ENCODE data around the gene LCN15.

Gene LCN15

DNA sequence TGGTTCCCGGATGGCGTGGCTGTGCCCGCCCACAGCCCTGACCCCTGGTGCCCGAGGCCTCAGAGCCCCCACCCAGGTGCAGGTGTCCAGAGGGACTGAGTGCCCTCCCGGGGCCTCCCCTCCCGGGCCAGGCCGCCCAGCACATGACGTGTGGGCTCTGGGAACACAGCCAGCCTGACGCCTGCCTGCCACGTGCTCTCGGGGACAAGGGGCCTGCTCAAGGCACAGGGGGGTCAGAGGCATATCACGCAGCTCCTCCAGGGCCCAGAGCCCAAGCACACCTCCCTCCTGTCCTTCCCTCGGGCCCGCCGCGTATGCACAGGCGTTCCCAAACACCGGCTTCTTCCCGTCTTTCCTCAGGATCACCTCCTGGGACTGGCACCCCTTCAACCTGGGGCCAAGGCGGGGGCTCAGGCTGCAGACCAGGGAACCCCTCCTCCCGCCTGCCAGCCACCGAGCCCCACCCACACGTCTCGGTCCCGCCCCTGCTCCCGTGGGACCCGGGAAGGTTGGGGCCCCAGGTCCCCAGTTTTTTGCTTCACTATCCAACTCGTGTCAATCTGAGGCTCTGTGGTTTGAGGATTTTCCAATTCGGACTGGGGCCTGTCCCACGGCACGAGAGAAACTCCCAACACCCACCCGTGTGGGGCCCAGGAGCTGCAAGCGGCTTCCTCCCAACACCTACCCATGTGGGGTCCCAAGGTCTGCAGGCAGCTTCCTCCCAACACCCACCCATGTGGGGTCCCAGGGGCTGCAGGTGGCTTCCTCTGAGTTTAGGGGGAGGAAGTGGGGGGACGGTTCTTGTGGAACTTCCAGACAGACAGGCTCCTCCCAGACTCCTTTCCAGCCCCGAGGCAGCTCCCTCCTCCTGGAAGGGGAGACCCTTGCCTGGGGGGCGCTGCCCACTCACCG lies 23.1 kb downstream of the LCN15 start:
- no peak for DNase-seq (ENCODE audit: low read depth, low spot score)

DNA sequence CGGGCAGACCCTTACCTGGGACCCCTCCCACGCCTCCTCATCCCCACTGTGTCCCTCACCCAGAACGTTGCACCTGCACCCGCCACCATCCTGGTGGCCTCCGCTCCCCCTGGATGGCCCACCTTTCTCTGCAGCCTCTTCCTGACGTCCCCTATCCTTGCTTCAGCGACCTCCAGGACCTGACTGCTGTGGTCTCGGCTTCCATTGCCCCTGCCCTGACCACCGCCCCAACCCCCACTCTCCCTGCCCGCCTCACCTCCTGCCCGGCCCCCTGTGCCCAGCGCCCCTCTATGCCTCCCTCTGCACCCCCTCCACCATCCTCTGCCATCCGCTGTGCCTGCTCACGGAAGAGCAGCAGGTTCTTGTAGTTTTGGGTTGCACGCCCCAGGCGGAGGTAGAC lies 23.8 kb downstream of the LCN15 start:
- no peak for DNase-seq (ENCODE audit: low read depth, low spot score)

DNA sequence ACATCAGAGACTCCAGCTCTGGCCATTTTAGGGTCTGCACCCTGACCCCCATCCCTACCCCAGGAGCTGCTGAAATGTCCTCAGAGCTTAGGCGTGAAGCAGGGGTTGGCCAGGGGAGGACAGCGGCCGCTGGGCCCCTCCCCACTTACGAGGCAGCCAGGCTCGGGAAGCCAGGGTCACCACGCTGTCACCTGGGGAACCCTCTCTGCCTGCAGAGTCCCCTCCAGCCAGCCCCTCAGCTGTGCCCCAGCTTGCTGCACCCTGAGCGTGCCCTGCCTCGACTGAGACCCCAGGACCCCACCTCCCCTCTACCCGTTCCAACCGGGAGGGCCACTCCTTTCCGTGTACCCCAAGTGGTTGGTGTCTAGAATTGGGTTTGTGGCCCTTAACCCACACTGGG lies 24.2 kb downstream of the LCN15 start:
- no peak for DNase-seq (ENCODE audit: low read depth, low spot score)

DNA sequence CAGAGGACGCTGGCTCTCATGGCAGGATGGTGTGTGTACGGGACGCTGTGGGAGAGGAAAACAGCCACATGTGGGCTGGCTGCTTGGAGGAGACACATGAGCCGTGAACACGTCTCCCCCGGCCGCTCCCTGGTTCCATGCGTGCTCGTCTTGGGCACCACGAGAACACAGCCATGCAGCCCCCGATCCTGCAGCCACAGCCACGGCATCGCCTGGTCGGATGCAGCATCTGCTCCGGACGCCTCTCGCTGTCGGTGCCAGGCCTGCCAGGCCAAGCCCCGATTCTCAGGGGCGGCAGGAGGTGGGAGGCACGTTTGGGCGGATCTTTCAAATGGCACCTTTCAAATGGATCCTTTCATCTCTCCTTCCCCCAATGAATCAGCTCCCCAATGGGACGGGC lies 24.8 kb downstream of the LCN15 start:
- DNase-seq (ENCODE audit: low read depth, low spot score), result no peak

DNA sequence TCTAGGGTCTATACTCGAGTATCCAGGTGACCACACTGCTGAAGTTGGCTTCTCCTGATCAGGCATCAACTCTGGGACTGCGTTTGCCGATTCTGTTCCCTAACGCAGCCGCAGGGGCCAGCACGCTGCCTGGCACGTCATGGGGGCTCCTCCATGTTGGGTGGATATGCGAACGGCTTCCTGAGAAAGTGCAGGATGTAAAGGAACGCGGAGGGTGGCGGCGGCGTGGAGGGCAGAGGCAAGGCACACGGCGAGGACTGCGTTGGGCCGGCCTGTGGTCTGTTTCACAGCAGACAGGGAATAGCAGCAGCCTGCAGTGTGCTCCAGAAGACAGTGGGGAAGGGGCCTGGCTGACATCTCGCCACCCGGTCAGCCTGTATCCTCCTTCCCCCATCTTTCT lies 25.4 kb downstream of the LCN15 start:
- no peak for DNase-seq (ENCODE audit: low read depth, low spot score)

DNA sequence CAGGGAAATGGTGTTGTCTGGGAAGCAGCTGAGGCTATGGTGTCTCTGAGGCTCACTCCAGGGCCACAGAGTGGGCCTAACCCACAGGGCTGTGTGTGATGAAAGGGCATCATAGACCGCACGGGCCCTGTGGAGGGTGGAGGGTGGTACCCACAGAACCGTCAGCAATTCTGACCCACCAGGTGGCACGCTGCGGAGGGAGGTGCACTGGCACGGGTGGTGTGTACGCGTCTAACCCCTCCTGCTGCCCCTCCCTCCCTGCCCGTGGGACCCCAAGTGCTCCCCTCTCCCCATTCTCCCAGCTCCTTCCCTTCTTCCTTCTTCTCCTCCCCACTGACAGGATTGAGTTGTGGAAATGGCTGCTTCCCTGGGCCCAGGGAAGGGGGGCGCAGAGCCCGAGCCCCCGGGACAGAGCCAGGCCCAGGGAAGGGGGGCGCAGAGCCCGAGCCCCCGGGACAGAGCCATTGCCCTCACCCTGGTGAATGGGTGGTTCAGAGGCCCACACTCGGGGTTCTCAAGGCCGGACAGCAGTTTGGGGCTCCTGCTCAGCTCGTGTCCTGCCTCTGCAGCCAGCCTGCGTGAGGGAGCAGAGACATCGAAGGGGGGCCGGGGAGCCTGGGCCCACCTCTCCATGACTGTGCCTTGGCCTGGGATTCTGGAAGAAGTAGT lies 28.4 kb downstream of the LCN15 start:
- DNase-seq (ENCODE audit: low read depth, low spot score), result no peak

DNA sequence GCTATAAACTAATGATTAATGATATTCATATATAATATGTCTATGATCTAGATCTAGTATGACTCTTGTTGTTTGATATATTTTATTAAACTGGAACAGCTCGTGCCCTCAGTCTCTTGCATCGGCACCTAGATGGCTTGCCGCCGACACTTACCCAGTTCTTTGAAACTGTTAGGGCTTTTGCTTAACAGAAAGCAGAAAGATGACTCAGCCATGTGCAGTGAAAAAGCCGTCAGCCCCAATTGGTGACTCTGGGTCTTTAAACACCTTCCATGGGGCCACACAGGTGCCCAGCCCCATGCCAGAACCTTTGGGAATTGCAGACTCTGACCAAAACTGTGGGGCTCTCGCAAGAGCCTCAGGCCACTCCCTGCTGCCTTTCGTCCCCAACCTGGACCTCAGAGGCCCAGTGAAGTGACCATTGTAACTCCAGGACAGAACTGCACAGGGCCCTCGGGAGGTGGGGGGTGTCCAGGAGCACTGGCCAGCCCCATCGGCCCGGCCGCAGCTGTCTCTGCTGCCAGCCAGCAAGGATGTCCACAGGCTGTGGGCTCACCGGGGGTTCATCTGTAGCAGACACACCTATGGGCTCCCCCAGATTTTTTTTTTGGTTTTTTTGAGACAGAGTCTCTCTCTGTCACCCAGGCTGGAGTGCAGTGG lies 29.4 kb downstream of the LCN15 start:
- DNase-seq (ENCODE audit: low read depth, low spot score), result no peak

DNA sequence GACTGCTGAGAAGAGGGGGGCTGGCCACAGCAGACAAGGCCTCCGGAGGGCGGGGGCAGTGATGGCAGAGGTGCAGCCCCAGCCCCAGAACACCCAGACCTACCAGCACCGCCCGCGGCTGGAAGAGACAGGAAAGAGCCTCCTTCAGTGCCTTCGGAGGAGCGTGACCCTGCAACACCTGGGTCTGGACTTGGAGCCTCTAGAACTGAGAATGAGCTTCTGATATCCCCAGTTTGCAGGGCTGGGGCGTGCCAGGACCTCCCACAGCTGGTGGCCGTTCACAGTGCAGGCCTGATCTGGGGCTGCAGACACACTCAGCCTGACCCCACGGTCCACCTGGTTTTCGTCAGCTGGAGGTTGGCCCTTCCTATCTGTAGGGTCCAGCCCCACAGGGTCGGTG lies 30.7 kb downstream of the LCN15 start:
- no peak for DNase-seq (ENCODE audit: low read depth, low spot score)

DNA sequence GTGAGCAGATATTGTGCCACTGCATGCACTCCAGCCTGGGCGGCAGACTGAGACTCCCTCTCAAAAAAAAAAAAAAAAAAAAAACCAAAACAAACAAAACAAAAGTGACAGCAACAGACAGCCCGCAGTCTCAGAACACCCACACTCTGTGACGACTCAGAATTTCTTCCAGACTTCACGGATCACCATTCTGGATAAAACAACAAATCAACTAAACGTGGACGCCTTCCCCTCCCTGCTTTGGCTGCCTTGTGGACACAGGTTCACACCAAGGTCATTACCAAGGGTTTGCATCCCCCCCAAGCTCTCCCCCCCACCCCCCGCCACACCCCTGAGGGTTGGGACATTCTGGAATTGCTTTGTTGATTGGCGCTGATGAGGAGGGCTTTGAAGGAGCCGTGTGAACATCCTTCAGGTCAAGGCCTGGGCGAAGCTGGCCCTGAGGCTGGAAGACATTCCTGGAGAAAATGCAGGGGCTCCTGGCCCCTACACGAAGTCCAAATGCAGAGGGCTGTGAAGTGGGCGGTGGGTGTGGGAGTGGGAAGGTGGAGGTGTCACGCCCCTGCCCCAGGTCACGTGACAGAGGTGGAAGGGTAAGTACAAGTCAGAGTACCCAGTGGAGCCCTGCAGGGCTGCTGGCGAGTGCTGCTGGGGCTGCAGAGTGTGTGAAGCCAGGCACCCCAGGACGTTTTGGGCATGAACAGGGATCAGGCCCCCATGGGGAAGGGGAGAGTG lies 31.7 kb downstream of the LCN15 start:
- no peak for DNase-seq (ENCODE audit: low read depth, low spot score)

DNA sequence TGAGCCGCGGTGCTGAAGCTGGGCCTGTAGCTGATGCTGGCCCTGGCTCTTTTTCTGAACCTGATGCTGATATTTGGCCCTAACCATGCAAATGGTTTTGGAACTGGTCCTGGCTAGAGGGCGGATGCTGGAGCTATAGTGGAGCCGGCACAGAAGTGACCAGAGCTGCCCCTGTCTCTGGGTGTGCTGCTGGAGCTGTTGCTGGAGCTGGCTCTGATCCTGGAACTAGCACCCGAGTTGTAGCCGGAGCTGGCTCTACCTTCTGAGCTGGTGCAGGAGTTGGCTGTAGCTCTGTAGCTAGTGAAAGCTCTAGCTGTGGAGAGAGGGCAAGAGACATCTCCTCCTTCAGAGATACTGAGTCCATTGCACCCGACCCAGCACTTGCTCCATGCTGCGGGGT lies 34.4 kb downstream of the LCN15 start:
- DNase-seq (ENCODE audit: low read depth, low spot score), result no peak

DNA sequence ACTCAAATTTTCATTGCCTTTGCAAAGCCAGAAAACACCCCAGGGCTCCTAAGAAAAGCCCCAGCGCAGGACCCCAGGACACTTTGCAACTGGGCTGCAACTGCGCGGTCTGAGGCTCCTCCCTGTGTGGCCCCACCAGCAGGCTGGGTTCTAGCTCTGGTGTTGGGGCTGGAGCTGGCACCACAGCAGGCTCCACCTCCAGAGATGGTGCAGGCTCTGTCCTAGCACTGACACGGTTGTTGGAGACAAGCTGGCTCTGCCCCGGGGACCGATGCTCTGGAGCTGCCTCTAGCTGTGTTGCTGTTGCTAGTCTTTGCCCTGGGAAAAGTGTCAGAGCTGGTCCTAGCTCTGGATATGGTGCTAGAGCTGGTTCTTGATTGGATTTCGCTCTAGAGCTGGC lies 35.2 kb downstream of the LCN15 start:
- DNase-seq (ENCODE audit: low read depth, low spot score), result no peak

DNA sequence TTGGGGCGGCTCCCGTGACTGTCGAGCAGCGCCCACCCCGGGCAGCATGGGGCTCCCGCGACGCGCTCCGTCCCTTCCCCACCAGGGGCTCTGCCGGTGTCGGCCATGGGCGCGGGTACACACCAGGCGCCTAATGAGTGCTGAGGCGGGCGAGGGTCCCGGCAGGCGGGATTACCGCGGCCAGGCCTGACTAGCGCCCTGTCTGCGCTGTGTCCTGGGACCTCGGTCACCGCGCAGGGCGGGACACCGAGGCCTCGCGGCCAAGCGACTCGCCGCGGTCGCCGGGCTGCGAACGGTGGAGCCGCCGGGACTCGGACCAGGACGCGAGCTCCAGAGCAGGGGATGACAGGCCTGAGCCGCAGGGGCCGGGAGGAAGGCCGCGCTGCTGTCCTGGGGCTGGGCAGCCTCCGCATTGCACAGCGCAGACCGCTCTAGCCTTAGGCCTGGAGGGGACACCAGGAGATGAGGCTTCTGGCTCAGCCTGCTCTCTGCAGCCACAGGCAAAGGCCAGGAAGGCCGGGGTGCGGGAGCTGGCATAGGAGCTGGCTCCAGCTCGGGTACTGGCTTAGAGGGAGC lies 35.7 kb downstream of the LCN15 start:
- DNase-seq (ENCODE audit: low read depth, low spot score), result no peak

DNA sequence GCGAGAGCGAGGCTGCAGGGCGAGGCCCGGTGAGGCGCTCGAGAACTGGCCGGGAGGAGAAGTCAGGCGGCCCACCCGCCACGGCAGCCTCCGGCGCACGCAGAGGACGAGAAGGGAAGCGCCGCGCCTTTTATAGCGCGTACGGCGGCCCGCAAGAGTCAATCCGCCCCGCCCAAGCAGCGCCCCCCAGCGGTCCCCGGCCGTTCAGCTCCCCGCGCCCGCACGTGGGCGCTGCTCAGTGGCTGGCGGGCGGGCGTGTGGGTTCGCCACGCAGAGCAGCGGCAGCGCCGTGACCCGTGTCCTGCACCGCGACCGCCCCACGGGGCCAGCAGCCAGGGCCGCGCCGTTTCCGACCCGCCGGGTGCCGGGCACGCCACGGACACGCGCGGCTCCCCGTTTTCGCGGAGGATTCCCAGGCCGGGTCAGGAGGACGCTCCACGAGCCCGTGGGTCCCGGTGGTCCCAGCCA lies 36.2 kb downstream of the LCN15 start:
- DNase-seq (ENCODE audit: low read depth, low spot score), result peak; percentile 44

DNA sequence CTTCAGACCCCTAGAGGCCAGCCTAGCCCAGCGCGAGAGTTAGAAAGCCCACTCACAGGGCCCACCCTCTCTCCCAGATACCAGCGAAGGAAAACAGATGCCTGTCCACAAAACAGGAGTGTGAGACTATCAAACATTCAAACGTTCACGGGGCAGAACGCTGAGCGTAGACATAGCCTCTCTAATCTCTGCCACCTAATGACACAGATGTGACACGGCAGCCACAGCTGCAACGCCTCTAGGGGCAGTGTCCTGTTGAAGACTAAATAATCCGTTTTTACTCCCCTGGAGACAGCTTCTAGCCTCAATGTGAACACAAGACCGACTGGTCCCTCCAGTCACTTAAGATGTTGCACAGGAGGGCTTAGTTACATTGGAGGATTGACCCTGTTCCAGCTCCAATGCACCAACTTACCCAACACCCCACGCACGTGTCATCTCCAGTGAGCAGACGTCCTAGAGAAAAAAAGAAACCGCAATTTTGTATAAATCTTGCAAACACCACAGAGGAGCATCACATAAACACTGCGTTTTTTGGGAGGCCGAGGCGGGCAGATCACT lies 37.6 kb downstream of the LCN15 start:
- no peak for DNase-seq (ENCODE audit: low read depth, low spot score)

DNA sequence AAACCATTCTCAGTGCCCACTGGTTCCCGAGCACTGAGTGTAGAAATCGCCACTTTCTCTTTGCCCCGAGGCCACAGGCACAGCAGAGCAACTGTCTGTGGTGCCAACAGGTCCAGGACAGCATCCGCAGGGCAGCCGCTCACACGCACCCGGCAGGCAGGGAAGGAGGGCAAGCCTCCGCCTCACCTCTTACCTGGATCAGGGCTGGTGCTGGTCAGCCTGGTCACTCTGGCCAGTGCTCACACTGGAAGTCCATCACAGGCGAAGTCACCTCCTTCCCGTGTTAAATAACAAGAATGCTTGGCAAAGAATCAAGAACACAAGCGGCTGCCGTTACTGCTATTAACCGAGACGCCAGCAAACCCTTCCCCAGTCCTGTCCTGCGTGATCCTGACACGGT lies 38.2 kb downstream of the LCN15 start:
- no peak for DNase-seq (ENCODE audit: low read depth, low spot score)

DNA sequence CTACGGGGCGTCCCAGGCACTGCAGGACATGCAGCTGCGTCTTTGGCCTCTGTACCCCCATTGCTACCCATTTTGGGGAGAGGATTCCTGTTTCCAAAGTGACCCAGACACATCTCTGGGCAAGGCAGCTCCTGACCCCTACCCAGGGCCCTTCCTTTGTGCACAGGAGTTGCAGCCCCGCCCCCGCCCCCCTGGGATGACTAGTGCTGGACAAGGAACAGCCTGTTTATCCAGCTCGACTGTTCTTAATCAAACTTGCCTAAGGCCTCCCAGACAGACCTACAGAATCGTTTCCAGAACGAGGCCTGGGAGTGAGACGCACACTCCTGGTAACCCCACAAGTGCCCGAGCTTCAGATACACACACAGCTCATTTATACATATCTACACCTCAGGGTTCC lies 38.7 kb downstream of the LCN15 start:
- DNase-seq (ENCODE audit: low read depth, low spot score), result no peak

DNA sequence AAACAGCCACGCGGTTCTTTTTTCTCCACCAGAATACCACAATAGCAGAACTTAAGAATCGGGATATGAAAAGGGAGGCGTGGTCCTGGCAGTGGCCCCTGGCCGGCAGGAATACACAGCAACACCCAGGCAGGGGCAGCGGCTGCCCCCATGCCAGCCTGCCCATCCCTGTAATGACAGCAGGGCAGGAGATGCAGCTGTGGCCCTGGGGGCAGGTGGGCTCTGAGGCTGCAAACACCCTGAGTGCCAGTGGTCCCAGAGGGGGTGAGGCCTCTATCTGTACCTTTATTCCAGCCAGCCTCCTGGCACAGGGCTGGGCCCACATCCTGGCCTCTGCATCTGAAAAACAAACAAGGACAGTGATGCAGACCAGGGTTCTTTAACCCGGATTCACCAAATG lies 39.5 kb downstream of the LCN15 start:
- no peak for DNase-seq (ENCODE audit: low read depth, low spot score)

DNA sequence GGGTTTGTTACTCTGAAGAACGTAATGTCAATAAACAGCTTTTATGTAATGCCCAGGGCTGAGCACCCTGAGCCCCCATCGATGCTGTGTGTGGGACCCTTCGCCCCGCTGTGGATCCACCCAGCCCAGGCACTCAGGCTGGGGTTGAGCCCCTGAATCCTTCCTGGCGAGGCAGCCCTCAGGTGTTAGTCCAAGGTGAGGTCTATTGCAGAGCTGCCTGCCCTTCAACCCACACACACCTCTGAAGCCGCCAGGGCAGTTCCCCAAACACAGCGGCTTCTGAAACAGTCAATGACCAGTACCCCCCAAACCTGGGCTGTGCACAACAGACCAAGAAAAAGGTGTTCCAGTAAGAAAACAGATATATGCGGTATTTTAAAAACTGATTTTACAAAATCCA lies 40.3 kb downstream of the LCN15 start:
- no peak for DNase-seq (ENCODE audit: low read depth, low spot score)

DNA sequence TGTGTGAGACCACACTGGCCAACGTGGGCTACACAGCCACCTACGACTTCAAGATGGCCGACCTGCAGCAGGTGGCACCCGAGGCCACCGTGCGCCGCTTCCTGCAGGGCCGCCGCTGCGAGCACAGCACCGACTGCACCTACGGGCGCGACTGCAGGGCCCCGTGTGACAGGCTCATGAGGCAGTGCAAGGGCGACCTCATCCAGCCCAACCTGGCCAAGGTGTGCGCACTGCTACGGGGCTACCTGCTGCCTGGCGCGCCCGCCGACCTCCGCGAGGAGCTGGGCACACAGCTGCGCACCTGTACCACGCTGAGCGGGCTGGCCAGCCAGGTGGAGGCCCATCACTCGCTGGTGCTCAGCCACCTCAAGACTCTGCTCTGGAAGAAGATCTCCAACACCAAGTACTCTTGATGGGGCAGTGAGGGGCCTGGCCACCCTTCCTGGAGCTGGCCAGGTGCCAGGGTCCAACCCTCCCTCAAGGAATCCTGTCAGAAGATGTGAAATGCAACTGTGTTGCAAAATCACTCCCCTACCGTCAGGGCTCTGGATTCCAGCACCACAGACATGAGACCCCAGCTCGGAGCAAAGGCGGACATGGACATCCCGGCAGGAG lies 40.8 kb downstream of the LCN15 start:
- no peak for DNase-seq (ENCODE audit: low read depth, low spot score)

DNA sequence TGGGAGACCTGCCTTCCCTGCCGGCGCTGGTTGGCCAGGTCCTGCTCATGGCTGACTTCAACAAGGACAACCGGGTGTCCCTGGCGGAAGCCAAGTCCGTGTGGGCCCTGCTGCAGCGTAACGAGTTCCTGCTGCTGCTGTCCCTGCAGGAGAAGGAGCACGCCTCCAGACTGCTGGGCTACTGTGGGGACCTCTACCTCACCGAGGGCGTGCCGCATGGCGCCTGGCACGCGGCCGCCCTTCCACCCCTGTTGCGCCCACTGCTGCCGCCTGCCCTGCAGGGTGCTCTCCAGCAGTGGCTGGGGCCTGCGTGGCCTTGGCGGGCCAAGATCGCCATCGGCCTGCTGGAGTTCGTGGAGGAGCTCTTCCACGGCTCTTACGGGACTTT lies 41.4 kb downstream of the LCN15 start:
- no peak for DNase-seq (ENCODE audit: low read depth, low spot score)
